HG03280 (cell line): Measurements from ENCODE around the gene POTEC.
"Not testable (repeated sequence)": the region's sequence is repeated elsewhere in the genome, so short reads cannot be mapped to it uniquely, and the experiment has no call there.

Experiments used
- ATAC-seq: cut with Tn5 transposase; IDR thresholded peaks from one replicate; pipeline ENCODE4 v1.9.1; 2021; ENCODE audit warnings: mild to moderate bottlenecking, moderate library complexity; ENCODE audit not compliant: unreplicated experiment

The POTEC gene

GRCh38 chr18:14543446-14543964 is at the start of gene POTEC:
Gene POTEC (minus strand): TSS chr18:14543600. CDS start chr18:14543146, 454 bp downstream.
- not testable (repeated sequence) for ATAC-seq

DNA sequence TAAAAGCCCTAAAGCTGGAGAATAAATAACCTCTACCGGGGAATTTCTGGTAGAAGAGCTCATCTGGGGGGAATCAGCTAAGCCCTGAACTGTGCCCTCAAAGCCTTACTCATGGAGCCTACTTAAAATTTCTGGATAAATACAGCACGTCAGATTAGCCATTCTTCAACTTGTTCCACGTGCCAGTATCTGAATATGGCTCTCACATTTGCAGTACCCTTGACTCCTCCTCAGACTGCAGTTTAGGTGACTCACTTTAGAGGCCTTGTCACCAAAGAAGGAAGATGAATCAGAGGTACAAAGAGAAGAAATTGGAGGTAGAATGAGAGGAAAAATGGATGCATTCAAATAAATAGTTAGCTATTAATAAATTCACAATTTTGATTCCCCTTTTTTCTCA is 34.6 kb upstream of the POTEC start:
- no peak for ATAC-seq

DNA sequence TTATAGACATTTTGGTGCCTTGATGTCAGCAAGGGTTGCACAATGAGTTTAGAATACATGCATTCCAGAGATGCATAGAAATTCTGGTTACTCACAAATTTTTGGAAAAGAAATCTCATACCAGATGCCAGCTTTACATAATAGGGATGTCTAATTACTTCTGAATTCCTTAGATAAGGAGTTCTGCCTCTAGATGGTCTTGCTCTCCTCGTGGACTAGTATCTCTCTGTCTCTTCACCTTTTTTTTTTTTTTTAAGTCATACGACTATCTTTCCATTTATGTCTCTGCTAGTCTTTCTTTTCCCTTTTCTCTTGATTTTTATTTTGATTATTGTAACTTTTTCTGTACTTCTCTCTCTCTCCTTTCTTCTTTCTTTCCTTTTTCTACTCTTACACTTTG is 16.1 kb upstream of the POTEC start:
- not testable (repeated sequence) for ATAC-seq

- not testable (repeated sequence) for ATAC-seq
Observed at GRCh38 chr18:14531659-14532058, 11.7 kb downstream of the POTEC start.

- not testable (repeated sequence) for ATAC-seq
Observed at GRCh38 chr18:14510707-14511106, 32.7 kb downstream of the POTEC start.

GRCh38 chr18:14503691-14504090 is 39.7 kb downstream of the POTEC start:
- not testable (repeated sequence) for ATAC-seq

- not testable (repeated sequence) for ATAC-seq
Observed at GRCh38 chr18:14501894-14502293, 41.5 kb downstream of the POTEC start.

DNA sequence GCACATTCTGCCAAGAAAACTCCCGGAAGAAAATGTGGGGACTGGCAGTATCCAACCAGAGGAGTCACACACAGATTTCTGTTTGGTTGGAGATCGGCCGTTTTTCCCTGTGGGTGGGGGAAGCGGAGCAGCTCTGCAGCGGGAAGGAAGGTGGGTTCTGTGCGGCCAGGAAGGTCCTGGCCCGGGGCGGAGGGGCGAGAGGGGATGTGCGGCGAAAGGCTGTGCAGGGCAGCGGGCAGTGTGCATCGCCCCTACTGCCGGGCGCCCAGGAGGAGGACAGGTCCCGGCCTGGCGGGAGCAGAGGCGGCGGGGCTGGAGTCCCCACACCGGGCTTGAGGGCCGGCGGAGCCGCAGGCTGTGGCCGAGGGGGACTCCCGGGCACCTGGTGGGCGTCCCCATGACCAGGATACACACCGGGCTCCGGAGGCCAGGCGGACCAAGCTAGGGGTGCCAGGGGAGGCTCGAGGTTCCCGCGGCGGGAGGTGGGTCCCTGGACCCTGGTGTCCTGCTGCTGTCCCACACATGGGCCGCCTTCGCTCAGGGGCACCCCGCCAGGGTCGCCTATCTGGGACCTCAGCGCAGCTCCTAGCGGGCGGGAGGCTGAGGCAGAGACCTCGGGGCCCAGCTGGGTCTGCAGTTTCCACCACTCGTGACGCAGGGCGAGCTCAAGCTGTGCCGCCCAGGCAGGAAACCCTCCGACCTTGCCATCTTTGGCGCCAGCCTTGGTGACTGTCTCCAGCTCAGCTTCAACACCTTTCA is 54.0 kb downstream of the POTEC start:
- ATAC-seq: not testable (repeated sequence)

DNA sequence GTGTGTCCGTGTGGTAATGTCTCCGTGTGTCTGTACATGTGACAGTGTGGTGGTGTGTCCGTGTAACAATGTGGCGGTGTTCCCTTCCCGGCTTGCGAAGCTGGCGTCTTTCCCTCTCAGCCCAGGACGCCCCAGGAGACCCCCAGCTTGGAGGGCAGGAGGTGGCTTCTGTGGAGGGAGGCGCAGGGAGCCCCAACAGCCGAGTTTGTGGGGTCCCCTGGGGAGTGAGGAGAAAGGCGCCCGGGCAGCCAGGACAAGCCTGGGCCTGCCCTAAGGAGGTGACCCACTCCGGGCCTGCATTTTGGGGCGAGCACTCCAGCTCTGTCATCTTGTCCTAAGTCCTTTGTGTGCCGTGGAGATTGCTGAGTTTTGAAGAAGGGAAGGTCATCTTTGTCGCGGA is 54.6 kb downstream of the POTEC start:
- not testable (repeated sequence) for ATAC-seq

- ATAC-seq: not testable (repeated sequence)
Observed at GRCh38 chr18:14486926-14487580, 56.3 kb downstream of the POTEC start.

DNA sequence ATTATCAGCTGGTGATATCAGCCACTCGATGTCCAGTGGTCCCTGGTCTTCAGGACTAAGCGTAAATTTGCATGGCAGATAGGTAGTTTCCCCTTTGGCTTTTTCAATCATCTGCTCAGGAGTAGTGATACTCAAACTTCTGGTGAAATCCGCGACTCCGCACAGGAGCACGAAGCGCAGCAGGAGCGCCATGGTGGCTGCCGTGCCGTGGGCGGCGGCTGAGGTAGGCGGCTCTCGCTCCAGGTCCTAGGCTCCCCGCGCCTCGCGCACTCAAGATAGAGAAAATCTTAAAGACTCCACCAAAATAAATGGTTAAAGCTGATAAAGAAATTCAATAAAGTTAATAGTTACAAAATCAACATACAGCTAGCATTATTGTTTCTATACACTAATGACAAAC is 64.3 kb downstream of the POTEC start:
- ATAC-seq: not testable (repeated sequence)

DNA sequence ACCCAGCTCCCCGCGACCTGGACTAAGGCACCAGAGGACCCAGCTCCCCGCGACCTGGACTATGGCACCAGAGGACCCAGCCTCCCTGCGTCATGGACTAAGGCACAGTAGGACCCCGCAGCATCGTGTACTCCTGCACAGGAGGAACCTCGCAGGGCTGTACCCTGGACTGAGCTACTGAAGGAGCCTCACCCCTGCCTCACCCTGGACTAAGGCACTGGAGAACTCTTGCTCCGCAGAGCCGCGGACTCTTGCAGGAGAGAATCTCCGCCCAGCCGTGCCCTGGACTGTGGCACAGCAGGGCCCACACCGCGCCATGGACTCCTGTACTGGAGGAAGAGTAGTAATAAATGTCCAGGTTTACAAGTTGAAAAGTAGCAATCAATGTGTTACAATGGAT is 67.9 kb downstream of the POTEC start:
- ATAC-seq: not testable (repeated sequence)

- not testable (repeated sequence) for ATAC-seq
Observed at GRCh38 chr18:14474752-14475151, 68.6 kb downstream of the POTEC start.

DNA sequence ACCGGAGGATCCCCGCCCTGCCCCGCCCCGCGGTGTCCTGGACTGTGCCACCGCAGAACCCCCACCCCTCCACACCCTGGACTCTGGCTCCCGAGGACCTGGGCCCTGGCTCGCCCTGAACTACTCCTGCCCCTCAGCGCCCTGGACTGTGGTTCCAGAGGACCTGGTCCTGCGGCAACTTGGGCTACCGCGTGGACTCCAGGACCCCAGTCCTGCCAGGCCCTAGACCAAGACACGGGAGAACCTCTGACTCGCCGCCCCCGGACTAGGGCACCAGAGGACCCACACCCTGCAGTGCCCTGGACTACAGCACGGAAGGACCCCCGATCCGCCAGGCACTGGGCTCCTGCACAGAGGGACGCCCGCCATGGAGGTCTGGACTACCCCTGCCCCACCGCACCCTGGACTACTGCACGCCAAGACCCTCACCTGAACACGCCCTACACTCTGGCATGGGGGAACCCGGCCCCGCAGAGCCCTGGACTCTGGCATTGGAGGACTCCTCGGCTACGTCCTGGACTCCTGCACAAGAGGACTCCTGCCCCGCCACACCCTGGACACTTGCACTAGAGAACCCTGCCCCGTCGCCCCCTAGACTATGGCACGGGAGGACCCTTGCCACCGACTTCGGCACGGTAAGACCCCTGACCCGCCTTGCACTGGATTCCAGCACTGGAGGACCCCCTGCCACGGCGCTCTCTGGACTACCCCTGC is 69.2 kb downstream of the POTEC start:
- ATAC-seq: not testable (repeated sequence)

- ATAC-seq: not testable (repeated sequence)
Observed at GRCh38 chr18:14473250-14474006, 70.0 kb downstream of the POTEC start.

DNA sequence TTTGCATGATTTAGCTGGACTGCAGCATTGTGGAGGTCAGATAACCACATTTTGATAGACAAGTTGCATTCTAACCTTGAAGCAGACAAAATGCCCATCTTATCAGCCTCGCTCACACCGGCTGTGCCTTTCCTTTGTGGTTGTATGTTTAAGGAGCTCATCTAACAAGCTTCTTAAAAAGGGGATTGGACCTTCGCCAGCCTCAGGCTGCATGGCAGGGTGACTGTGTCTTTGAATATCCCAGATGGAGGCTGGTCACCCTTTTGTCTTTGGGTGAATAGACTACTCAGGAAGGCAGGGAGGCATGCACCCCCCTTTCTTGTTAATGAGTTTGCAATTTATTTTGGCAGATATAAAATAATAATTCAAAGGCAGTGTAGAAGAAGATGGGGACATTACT is 72.1 kb downstream of the POTEC start:
- not testable (repeated sequence) for ATAC-seq

DNA sequence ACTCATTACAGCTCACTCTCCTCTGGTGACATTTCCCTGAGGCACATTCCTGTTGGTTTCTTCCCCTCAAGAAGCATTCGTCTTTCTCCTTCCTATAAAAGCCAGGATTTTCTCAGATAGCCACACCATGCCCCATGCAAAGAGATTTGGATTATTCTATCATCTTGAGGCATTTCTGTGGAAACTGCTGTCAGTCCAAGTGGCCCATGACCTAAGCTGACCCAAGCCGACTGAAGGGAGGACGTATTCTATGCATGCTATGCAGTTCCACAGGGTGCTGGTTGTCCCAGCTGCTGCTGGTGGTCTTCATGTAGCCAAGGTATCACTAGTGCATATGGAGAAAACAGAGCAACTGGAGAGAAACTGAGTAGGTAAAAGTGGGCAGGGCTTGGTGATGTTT is 73.0 kb downstream of the POTEC start:
- not testable (repeated sequence) for ATAC-seq

- not testable (repeated sequence) for ATAC-seq
Observed at GRCh38 chr18:14470046-14470445, 73.4 kb downstream of the POTEC start.

GRCh38 chr18:14465989-14466388 is 77.4 kb downstream of the POTEC start:
- ATAC-seq: not testable (repeated sequence)
